Peyer's patch (tissue), 4 donors: ENCODE data around the gene TMTC4. TPM values are rescaled to one million over a fixed set of nuclear protein-coding genes. Genes with fewer than 3 reads are reported as not detected.

Experiments
- DNase-seq, 3 donors: peaks; one replicate each; pipeline ENCODE4 v3.0.0-alpha.2; 2017 to 2019
- H3K27ac ChIP-seq, 4 donors: fragments of 200-600 bp; sonication (generic); one replicate each; pipeline ENCODE4 v1.5.1; 2016 to 2019
- H3K27me3 ChIP-seq, 2 donors: fragments of 200-600 bp; sonication (generic); one replicate each; pipeline ENCODE4 v1.5.1; 2019
- H3K36me3 ChIP-seq, 3 donors: fragments of 200-600 bp; sonication (generic); one replicate each; pipeline ENCODE4 v1.5.1; 2016 to 2019
- H3K4me1 ChIP-seq, 4 donors: fragments of 200-600 bp; sonication (generic); one replicate each; pipeline ENCODE4 v1.5.1; 2016 to 2019
- H3K4me3 ChIP-seq, 4 donors: fragments of 200-600 bp; sonication (generic); 1 replicate in 3 of 4; 2 replicates in 1 of 4; pipeline ENCODE4 v1.5.1; 2016 to 2019; ENCODE audit warnings: mild to moderate bottlenecking in 1 of 4
- H3K9me3 ChIP-seq, 4 donors: fragments of 200-600 bp; sonication (generic); one replicate each; pipeline ENCODE4 v1.5.1; 2016 to 2019; ENCODE audit warnings: mild to moderate bottlenecking in 1 of 4
- POLR2A ChIP-seq, 2 donors: fragments of 450-650 bp; IDR thresholded peaks; one replicate each; pipeline ENCODE4 v1.5.1; 2017; ENCODE audit warnings: antibody characterized with exemption in 2 of 2, mild to moderate bottlenecking in 2 of 2, moderate library complexity in 2 of 2
- total RNA-seq, 4 donors: library from RNA; depleted of rRNA; stranded (reverse); fragments of >200 nt; gene quantifications; one replicate each; pipeline ENCODE4 v1.1.0, GENCODE V29; 2016
- TF ChIP-seq, protein P1 (sequence below), 6 experiments: fragments of 450-650 bp in 4 of 6; fragments of 200-600 bp in 2 of 6; sonication (generic) in 1 of 6; IDR thresholded peaks; one replicate each; pipeline ENCODE4 v1.5.1; 2017 to 2019; ENCODE audit warnings: antibody characterized with exemption in 6 of 6, mild to moderate bottlenecking in 3 of 6, moderate library complexity in 1 of 6

The TMTC4 gene, protein sequence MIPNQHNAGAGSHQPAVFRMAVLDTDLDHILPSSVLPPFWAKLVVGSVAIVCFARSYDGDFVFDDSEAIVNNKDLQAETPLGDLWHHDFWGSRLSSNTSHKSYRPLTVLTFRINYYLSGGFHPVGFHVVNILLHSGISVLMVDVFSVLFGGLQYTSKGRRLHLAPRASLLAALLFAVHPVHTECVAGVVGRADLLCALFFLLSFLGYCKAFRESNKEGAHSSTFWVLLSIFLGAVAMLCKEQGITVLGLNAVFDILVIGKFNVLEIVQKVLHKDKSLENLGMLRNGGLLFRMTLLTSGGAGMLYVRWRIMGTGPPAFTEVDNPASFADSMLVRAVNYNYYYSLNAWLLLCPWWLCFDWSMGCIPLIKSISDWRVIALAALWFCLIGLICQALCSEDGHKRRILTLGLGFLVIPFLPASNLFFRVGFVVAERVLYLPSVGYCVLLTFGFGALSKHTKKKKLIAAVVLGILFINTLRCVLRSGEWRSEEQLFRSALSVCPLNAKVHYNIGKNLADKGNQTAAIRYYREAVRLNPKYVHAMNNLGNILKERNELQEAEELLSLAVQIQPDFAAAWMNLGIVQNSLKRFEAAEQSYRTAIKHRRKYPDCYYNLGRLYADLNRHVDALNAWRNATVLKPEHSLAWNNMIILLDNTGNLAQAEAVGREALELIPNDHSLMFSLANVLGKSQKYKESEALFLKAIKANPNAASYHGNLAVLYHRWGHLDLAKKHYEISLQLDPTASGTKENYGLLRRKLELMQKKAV
- total RNA-seq: 10 to 100 TPM; 29.7 to 36.6 (median 33.7) TPM

DNA sequence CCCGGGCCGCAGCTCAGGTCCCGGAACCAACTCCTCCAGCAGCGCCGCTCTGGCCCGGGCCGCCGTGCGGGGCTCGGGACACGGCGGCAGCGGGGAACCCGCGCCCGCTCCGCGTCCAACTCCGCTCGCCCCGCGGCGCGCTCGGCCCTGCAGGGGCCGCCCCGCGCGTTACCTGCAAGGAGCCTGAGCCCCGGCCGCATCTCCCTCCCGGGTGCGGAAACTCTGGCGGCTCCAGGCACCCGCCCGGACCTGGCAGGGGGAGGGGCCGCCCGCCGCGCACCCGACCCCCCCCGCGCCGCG is at the start of gene TMTC4:
TSS of gene TMTC4 (minus strand) at position 224 of the 300 bp plus-strand sequence. CDS start 4,433 bp downstream, outside the sequence.
- Histone ChIP-seq H3K36me3 (no peaks in the 10 kb centered on the region), H3K27me3 (no peaks in the 10 kb centered on the region), H3K27ac (peak within 1 kb of the TSS; percentile 84 to 99 (median 94)), H3K4me1 (peaks cover 0 to 16% (median 4%) of the 10 kb centered on the region in 4 donors), H3K4me3 (peak within 1 kb of the TSS; percentile 57 to 98 (median 83)), H3K9me3 (no peaks in the 10 kb centered on the region)
- no peak for DNase-seq
- TF ChIP-seq, protein P1, sequence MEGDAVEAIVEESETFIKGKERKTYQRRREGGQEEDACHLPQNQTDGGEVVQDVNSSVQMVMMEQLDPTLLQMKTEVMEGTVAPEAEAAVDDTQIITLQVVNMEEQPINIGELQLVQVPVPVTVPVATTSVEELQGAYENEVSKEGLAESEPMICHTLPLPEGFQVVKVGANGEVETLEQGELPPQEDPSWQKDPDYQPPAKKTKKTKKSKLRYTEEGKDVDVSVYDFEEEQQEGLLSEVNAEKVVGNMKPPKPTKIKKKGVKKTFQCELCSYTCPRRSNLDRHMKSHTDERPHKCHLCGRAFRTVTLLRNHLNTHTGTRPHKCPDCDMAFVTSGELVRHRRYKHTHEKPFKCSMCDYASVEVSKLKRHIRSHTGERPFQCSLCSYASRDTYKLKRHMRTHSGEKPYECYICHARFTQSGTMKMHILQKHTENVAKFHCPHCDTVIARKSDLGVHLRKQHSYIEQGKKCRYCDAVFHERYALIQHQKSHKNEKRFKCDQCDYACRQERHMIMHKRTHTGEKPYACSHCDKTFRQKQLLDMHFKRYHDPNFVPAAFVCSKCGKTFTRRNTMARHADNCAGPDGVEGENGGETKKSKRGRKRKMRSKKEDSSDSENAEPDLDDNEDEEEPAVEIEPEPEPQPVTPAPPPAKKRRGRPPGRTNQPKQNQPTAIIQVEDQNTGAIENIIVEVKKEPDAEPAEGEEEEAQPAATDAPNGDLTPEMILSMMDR (IDR thresholded peaks at IDR 0.05): no peak
- no peak for TF ChIP-seq POLR2A (IDR thresholded peaks at IDR 0.05)

DNA sequence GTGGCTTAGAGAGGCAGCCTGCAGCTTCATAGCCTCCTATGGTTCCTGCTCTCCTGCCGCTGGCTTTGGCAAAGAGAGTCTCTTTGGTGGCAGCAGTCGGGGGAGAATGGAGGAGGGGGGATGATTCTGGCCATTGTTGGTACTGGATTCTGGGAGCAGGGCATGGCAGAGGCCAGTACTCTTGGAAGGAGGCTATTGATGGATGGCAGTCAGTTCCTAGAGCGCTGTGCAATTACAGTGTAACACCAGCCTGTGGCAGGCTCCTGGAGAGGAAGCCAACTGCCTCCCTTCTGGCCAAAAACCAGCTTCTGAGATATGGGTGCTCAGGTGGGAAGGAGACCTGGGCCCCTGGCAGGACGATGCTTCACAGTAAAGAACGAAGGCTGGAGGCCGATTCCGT is 47.9 kb upstream of the TMTC4 start:
- TF ChIP-seq, protein P1 (IDR thresholded peaks at IDR 0.05): no peak
- no peak for TF ChIP-seq POLR2A (IDR thresholded peaks at IDR 0.05)

DNA sequence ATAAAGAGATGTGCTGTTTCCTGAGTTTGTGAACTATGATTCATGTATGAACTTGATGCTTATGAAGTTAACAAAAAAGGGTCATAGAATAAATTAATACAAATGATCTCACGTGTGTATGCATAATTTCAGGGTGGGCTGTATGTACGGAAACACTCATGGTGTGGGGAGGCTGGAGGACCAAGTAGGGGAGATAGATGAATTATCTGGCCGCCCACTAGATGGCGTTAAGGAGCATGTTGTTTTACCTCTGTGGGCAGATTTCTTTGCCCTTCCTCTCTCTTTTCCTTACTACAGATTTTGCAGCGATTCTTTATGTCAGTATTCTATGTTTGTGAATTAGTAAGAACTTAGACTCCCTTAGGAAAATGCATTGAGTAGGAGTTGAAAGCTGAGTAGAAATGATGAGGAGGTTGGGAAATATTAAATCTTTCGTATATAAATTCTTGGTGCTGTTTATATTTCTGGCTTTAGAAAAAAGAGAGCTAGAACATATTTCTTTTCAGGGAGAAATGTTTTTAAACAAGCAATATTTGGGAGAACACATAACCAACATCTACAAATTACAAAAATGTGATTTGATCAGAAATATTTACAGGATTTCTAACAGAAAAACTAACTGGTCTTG is 47.4 kb upstream of the TMTC4 start:
- no peak overlapping the region for H3K27ac ChIP-seq
- no peaks in the 10 kb centered on the region for H3K27me3 ChIP-seq
- TF ChIP-seq, protein P1 (IDR thresholded peaks at IDR 0.05): peak in 4 of 6 experiments; percentile 44 to 55 (median 48)
- TF ChIP-seq POLR2A (IDR thresholded peaks at IDR 0.05): no peak
- H3K36me3 ChIP-seq: no peaks in the 10 kb centered on the region
- no peaks in the 10 kb centered on the region for H3K4me1 ChIP-seq
- no peaks in the 10 kb centered on the region for H3K9me3 ChIP-seq
- H3K4me3 ChIP-seq: no peak overlapping the region
- DNase-seq: peak in 2 of 3 donors; percentile 39 to 74

More for the DNA sequence above, 47.9 kb upstream of the TMTC4 start:
- H3K9me3 ChIP-seq: no peaks in the 10 kb centered on the region
- H3K36me3 ChIP-seq: no peaks in the 10 kb centered on the region
- no peak overlapping the region for H3K4me3 ChIP-seq
- no peaks in the 10 kb centered on the region for H3K27me3 ChIP-seq
- no peak for DNase-seq
- no peak overlapping the region for H3K27ac ChIP-seq
- H3K4me1 ChIP-seq: no peaks in the 10 kb centered on the region

DNA sequence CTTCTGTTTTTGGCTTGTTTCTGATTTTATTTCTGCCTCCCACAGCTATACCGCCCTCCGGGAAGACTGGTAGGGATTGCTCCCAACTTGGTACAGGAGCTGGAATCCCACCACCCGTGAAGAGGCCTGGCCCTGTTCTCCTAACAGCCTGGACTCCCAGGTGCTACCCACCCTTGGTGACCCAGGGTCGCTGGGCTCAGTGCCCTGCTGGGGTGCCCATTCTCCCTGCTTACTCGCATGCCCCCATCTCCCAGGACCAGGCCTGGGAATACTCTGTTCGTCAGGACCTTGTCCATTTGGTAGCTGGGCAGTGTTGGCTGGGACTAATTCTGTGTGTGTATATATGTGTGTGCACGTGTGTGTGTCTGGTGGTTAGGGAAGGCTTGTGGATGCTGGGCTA is 41.0 kb upstream of the TMTC4 start:
- Histone ChIP-seq H3K4me1 (no peaks in the 10 kb centered on the region), H3K27me3 (no peaks in the 10 kb centered on the region), H3K4me3 (no peak overlapping the region), H3K27ac (no peak overlapping the region), H3K9me3 (no peaks in the 10 kb centered on the region), H3K36me3 (no peaks in the 10 kb centered on the region)
- no peak for DNase-seq
- no peak for TF ChIP-seq POLR2A (IDR thresholded peaks at IDR 0.05)
- TF ChIP-seq, protein P1 (IDR thresholded peaks at IDR 0.05): no peak

DNA sequence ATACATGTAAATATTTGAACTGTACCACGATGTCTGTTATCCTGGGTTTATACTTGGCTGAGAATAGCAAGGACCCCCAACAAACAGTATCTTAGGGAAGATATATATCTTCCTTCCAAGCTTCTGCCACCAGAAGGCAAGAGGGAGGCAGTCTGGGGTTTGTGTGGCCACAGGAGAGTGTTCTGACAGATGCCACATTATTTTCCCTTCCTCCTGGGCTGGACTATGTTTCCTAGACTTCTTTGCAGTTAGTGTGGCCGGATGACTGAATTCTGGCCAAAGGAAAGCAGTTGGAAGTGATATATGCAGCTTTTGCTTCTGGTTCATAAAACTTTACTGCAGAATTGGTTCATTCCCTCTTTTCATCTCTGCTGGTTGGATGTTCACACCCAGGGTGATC is 39.9 kb upstream of the TMTC4 start:
- Histone ChIP-seq H3K36me3 (no peaks in the 10 kb centered on the region), H3K9me3 (no peaks in the 10 kb centered on the region), H3K27me3 (no peaks in the 10 kb centered on the region), H3K4me3 (no peak overlapping the region), H3K4me1 (no peaks in the 10 kb centered on the region), H3K27ac (no peak overlapping the region)
- DNase-seq: no peak
- no peak for TF ChIP-seq POLR2A (IDR thresholded peaks at IDR 0.05)
- TF ChIP-seq, protein P1 (IDR thresholded peaks at IDR 0.05): no peak
